ENCODE measurements around the gene CIITA.
"Not testable (repeated sequence)": the region's sequence is repeated elsewhere in the genome, so short reads cannot be mapped to it uniquely, and the experiment has no call there.

CIITA gene

DNA sequence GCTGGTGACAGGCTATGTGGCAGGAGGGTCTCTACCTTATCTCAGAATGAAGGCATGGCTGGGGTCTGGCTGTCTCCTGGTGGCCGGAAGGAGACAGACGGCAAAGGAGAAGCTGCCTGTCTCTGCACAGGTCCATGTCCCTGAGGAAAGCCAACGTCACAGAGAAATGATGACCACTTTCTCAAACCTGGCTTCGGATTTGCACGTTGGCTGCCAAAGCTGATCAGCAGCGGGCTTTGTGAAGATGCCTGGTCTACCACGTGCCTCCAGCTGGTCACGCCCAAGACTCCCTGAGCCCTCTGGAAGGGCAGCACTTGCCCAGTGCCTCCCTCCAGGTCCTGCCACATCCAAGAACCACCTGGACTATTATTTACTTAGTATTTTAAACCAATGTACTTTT, 56.9 kb downstream of the CIITA start:
- no peak for DNase-seq (ENCODE audit: insufficient read length, low spot score)
- no peak for FAIRE-seq

DNA sequence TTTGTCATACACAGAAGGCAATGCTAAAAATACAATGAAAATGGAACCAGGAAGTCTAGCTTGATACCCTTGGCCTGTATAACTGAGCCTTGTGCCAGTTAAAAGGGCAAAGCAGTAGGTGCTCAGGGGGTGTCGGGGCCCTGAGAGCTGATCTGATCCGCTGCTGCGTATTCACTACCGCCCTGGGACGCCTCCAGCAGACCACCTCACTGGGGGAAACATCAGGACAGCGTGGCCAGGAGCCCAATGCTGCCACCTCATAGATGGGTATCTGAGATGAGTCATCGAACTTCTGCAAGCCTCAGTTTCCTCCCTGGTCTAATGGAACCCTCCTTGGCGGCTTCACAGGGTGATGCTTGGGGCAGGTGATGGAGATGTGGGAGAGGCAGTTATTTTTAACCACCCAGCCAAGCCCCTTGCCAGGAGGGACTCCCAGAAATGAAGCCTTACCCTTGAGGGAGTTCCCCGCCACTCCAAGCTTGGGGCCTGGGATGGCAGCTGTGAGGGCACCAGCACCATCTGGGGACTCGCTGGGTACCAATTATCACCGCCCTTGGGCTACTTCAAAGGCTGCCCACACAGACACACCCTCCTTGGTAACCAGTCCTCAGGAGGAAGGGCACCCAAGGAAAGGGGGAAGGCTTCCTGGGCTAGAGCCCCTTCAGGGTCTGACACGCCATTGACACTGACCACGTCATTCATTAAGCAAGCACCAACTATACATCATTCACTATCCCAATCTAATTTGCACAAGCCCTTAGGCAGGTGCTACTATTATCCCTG, 57.5 kb downstream of the CIITA start:
- DNase-seq (ENCODE audit: insufficient read length, low spot score), result no peak
- no peak for FAIRE-seq

DNA sequence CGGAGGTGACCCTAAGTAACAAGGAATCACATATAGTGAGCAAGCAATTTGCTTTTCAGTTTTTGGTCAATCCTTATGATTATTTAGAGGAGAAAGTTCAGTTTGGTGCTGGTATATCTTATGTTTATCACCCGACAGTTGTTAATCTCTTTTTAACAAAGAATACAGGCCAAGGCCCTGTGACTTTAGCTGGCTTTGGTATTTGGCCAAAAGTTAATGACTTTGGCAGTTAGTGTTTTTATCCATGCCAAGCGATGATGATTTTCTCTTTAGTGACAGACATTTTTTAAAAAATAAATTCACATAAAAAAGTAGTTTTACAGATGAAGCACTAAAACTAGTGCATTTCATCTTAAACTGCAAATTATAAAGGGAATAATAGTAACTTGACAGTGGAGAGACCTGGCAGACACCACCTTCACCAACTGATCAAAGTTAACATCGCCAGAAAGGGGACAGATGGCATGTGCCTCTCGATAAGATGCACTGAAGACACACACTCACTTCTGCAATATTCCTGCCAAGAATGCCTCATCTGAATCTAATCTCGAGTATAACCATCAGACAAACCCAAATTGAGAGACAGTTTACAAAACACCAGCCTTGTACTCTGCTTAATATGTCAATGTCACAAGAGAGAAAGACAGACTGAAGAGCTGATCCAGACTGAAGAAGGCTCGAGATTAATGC, 58.4 kb downstream of the CIITA start:
- DNase-seq (ENCODE audit: insufficient read length, low spot score) (no peak), FAIRE-seq (no peak)

- FAIRE-seq (no peak), DNase-seq (ENCODE audit: insufficient read length, low spot score) (no peak)
Measured at GRCh38 chr16:10936272-10936984, 59.4 kb downstream of the CIITA start.

- DNase-seq (ENCODE audit: insufficient read length, low spot score) (no peak), FAIRE-seq (no peak)
Measured at GRCh38 chr16:10937068-10937859, 60.3 kb downstream of the CIITA start.

DNA sequence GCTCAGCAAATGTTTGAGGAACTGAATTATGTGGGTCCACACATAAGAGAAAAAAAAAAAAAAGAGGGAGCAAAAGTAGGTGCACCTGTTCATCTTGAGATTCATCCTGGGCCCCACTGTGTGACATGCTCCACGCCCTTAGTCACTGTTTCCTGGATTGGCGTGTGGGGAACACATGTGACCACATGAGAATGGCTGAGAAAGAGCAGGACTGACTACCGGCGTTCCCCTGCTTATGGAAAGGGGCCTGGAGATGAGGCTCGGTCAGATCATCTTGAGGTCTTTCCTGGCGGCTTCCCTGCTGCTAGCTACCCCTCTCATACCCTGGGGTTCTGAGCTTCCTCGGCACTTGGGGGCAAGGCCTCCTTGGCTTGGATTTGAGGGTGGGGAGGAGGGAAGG, 61.3 kb downstream of the CIITA start:
- DNase-seq (ENCODE audit: insufficient read length, low spot score) (no peak), FAIRE-seq (peak; percentile 79)

- FAIRE-seq (peak; percentile 42), DNase-seq (ENCODE audit: insufficient read length, low spot score) (no peak)
Measured at GRCh38 chr16:10938796-10939648, 62.0 kb downstream of the CIITA start.

DNA sequence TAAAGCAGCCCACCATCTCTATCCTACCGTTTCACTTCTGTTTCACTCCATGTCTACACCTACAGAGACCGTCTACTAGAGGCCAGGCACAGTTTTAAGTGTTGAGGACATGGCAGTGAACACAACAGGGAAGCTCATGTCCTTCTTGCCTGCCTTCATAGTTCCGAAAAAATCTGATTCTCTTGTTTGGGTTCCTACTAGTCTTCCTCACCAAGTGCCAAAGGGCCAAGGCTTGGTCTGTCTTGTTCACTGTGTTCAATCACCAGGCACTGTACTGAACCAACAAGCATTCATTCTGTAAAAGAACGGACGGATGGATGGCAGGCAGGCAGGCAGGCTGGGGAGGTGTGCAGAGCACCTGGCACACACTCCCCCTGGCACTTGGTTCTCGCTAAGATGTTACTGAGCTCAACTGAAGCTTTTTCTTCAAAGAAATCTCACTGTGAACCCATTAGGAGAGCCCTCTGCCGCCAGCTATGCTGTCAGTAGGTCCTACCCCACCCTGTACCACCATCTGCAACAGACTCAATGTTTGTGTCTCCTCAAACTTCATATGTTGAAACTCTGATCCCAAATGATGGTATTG, 62.7 kb downstream of the CIITA start:
- no peak for FAIRE-seq
- no peak for DNase-seq (ENCODE audit: insufficient read length, low spot score)

- no peak for DNase-seq (ENCODE audit: insufficient read length, low spot score)
- FAIRE-seq, result peak; percentile 8
Measured at GRCh38 chr16:10940501-10941079, 63.6 kb downstream of the CIITA start.

GRCh38 chr16:10941127-10941933, 64.3 kb downstream of the CIITA start:
- no peak for FAIRE-seq

GRCh38 chr16:10941935-10942351, 64.9 kb downstream of the CIITA start:
- DNase-seq (ENCODE audit: insufficient read length, low spot score); FAIRE-seq: not testable (repeated sequence)

More at GRCh38 chr16:10941127-10941933, 64.3 kb downstream of the CIITA start:
- no peak for DNase-seq (ENCODE audit: insufficient read length, low spot score)

DNA sequence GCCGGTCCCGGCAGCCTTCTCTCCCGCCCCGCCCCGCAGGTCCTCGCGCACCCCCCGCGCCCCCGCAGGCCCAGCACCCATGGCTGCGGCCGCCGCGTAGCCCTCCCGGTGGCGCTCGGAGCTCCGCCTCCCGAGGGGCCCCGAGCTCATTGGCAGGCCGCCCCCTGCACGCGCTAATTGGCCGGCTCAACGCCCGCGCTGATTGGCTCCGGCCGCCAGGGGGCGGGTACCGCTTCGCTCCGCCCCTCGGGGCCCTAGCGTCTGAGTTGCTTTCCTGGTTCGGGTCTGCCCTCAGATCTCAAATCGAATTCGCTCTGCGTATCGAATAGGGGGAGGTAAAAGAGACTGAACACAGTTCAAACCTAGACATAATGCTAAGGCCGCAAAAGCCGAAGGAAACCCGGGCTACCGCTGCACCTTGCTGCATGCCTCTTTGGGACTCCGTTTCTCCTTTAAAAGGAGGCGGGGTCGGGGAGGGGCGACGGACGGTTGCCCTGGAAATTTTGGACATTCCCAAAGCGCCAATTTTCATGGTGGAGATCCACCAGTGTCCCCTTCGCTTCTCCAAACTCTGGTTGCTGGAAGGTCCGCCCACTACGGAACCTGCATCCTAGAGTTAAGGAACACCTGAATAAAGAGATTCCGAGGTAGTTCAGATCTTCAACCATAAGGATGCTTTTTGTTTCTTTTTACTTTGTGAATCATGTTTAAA, 65.5 kb downstream of the CIITA start, which contains the start of gene DEXI:
Gene DEXI (minus strand): TSS at position 117 of the 712 bp plus-strand sequence. CDS start 463 bp downstream, outside the sequence.
- FAIRE-seq (peak; percentile 85), DNase-seq (ENCODE audit: insufficient read length, low spot score) (peak; percentile 92)

- no peak for FAIRE-seq
- DNase-seq (ENCODE audit: insufficient read length, low spot score), result no peak
Measured at GRCh38 chr16:10943064-10943353, 66.0 kb downstream of the CIITA start.

DNA sequence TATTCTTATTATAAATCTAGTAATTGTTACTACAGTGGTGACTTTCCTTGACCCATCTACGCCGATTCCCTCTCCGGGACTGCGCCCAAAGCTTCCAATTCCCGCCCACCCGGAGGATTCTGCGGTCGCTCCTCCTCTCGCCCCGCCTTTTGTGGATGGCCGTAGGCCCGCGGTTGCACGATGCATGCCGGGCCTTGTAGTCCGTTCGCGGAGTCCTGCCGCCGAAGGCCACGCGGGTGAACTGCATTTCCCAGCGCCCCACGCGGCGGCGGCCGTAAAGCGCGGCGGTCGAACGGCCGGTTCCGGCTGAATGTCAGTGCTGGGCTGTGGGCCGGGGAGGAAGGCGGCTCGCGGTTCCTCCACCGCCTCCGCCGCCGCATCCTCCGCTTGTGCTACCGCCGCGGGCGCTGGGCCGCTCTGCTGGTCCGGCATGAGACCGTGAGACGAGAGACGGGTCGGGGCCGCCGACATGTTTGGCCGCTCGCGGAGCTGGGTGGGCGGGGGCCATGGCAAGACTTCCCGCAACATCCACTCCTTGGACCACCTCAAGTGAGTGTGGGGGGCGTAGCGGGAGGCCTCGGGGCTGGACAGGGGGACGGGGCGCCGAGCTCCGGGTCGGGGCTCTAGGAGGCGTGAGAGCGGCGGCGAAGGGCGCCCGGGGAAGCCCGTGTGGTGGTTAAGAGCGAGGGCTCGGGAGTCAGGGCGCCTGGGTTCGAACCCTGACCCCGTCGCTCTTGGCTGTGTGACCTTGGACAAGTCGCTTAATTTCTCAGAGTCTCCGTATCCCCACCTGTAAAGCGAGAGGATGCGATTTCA, 67.5 kb downstream of the CIITA start, which contains the start of gene CLEC16A:
Gene CLEC16A (plus strand): TSS at position 316 of the 816 bp plus-strand sequence. CDS start 154 bp downstream, at position 470.
- DNase-seq (ENCODE audit: insufficient read length, low spot score) (peak; percentile 87), FAIRE-seq (peak; percentile 61)

DNA sequence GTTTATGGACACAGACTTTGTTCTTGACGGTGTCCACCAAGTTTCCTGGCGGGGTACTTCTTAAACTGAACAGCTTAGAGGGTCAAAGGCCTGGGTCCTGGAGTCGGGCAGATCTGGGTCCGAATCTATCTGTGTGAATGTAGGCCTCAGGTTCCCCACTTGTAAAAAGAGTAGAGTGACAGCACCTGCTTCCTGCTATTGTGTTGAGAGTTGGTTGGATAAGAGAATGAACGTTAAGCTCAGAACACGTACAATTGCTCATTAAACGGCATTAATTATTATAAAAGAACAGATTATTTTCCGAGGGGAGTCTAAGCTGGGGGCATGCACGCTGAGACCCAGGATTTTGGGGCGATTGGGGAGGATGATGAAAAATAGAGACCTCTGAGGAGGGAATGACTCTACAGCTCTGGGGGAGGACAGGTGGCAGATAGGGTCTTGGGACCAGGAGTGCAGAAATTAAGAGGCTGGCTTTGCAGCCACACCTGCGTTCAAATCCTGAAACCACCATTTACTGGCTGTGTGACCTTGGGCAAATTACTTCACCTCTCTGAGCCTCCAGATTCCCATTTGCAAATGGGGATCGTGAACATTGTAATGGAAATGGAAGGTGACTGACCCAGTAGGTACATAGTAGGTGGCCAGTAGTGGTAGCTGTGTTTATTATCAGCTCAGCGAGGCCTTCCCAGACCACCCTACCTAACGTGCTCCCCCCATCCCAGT, 68.2 kb downstream of the CIITA start:
- DNase-seq (ENCODE audit: insufficient read length, low spot score), result no peak
- FAIRE-seq, result no peak

DNA sequence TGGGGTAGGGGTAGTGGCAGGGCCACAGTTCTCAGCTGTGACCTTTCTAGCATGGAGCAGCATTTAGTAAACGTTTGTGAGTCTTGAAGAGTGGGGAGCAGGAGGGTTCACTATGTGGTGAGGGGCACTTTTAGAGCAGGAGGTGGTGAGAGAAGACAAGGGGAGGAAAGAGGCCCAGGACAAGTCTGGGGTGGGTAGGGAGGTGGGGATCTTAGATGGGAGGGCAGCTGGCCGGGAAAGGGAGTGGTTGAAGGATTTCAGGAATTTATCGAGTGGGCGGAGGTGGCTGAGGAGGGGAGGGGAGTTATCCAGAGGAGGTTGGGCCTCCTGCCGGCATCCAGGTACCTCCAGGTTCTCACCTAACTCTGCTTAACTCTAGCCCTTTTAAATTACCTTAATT, 69.3 kb downstream of the CIITA start:
- FAIRE-seq (no peak), DNase-seq (ENCODE audit: insufficient read length, low spot score) (no peak)
